ENCODE measurements around the gene LRRC56. TPM values are rescaled to one million over a fixed set of nuclear protein-coding genes. Genes with fewer than 3 reads are reported as not detected.

LRRC56 gene
- total and polyA plus RNA-seq, 4 donors: 0.08 to 0.46 (median 0.20) TPM

- 95% methylated on average over 10 of the region's 10 CpGs for WGBS
- Histone ChIP-seq H3K9ac (ENCODE audit: low read depth in 1 of 2, low read length in 2 of 2) (no peak overlapping the region), H3K4me1 (ENCODE audit: control insufficient read depth in 4 of 4, insufficient read depth in 4 of 4, low read length in 3 of 4) (peaks cover 0 to 6% (median 4%) of the 10 kb centered on the region in 4 donors), H3K27me3 (ENCODE audit: control insufficient read depth in 4 of 4, insufficient read depth in 4 of 4, low read length in 3 of 4) (no peaks in the 10 kb centered on the region), H3K9me3 (ENCODE audit: control insufficient read depth in 4 of 4, low read length in 3 of 4) (no peaks in the 10 kb centered on the region), H3K36me3 (ENCODE audit: control insufficient read depth in 4 of 4, insufficient read depth in 3 of 4, low read depth in 1 of 4, low read length in 3 of 4) (peaks cover 29 to 70% (median 48%) of the 10 kb centered on the region in 4 donors), H3K27ac (ENCODE audit: low read depth in 1 of 2, low read length in 2 of 2) (no peak overlapping the region), H3K4me3 (ENCODE audit: low read depth in 1 of 3, low read length in 3 of 3) (no peak overlapping the region)
- DNase-seq (ENCODE audit: low spot score): no peak
- TF ChIP-seq ATF3 (IDR thresholded peaks at IDR 0.05) (no peak), ZBTB33 (IDR thresholded peaks at IDR 0.05) (no peak), EGR1 (IDR thresholded peaks at IDR 0.05; ENCODE audit: low read depth in 2 of 2) (no peak), HNF4G (IDR thresholded peaks at IDR 0.05) (no peak), TAF1 (conservative IDR thresholded peaks at IDR 0.05) (no peak), RXRA (IDR thresholded peaks at IDR 0.05) (no peak), JUND (IDR thresholded peaks at IDR 0.05) (no peak), YY1 (IDR thresholded peaks at IDR 0.05) (no peak), MAX (IDR thresholded peaks at IDR 0.05) (no peak)
Measured at GRCh38 chr11:592918-593317, 55.6 kb downstream of the LRRC56 start.

GRCh38 chr11:593347-593746 lies 56.0 kb downstream of the LRRC56 start:
- H3K9me3 ChIP-seq (ENCODE audit: control insufficient read depth in 4 of 4, low read length in 3 of 4): no peaks in the 10 kb centered on the region
- TF ChIP-seq ATF3 (IDR thresholded peaks at IDR 0.05): no peak
- no peak for TF ChIP-seq RXRA (IDR thresholded peaks at IDR 0.05)
- no peak for TF ChIP-seq NR2F2 (IDR thresholded peaks at IDR 0.05)
- TF ChIP-seq REST (IDR thresholded peaks at IDR 0.05): no peak
- no peak for TF ChIP-seq MAX (IDR thresholded peaks at IDR 0.05)
- TF ChIP-seq HNF4A (conservative IDR thresholded peaks at IDR 0.05): no peak
- TF ChIP-seq FOXA1 (IDR thresholded peaks at IDR 0.05): no peak
- TF ChIP-seq JUND (IDR thresholded peaks at IDR 0.05): no peak
- no peak for TF ChIP-seq CTCF (IDR thresholded peaks at IDR 0.05; ENCODE audit: low read depth, low read length, missing input control)
- TF ChIP-seq YY1 (IDR thresholded peaks at IDR 0.05): no peak
- TF ChIP-seq EGR1 (IDR thresholded peaks at IDR 0.05; ENCODE audit: low read depth in 2 of 2): no peak
- no peak for TF ChIP-seq SP1 (IDR thresholded peaks at IDR 0.05)
- TF ChIP-seq TAF1 (conservative IDR thresholded peaks at IDR 0.05): no peak
- H3K27ac ChIP-seq (ENCODE audit: low read depth in 1 of 2, low read length in 2 of 2): no peak overlapping the region
- H3K4me1 ChIP-seq (ENCODE audit: control insufficient read depth in 4 of 4, insufficient read depth in 4 of 4, low read length in 3 of 4): peaks cover 0 to 2% (median under 1%) of the 10 kb centered on the region in 4 donors
- H3K9ac ChIP-seq (ENCODE audit: low read depth in 1 of 2, low read length in 2 of 2): no peak overlapping the region
- H3K27me3 ChIP-seq (ENCODE audit: control insufficient read depth in 4 of 4, insufficient read depth in 4 of 4, low read length in 3 of 4): no peaks in the 10 kb centered on the region
- no peak for DNase-seq (ENCODE audit: low spot score)
- H3K4me3 ChIP-seq (ENCODE audit: low read depth in 1 of 3, low read length in 3 of 3): no peak overlapping the region
- 95% methylated on average over 21 of the region's 21 CpGs for WGBS
- peaks cover 31 to 74% (median 49%) of the 10 kb centered on the region in 4 donors for H3K36me3 ChIP-seq (ENCODE audit: control insufficient read depth in 4 of 4, insufficient read depth in 3 of 4, low read depth in 1 of 4, low read length in 3 of 4)

All from liver (tissue), 9 donors.